Vagina (tissue), 2 donors: ENCODE measurements around the gene MIF. TPM values are rescaled to one million over a fixed set of nuclear protein-coding genes. Genes with fewer than 3 reads are reported as not detected.
"Not testable (repeated sequence)": the region's sequence is repeated elsewhere in the genome, so short reads cannot be mapped to it uniquely, and the experiment has no call there.

Source experiments
- DNase-seq, 2 donors: peaks; one replicate each; pipeline ENCODE4 v3.0.0-alpha.2; 2017; ENCODE audit errors: extremely low spot score in 2 of 2
- H3K27ac ChIP-seq: fragments of 200-600 bp; sonication (generic); one replicate; pipeline ENCODE4 v1.5.1; 2019
- H3K27me3 ChIP-seq: fragments of 200-600 bp; sonication (generic); one replicate; pipeline ENCODE4 v1.5.1; 2019
- H3K36me3 ChIP-seq, 2 donors: fragments of 200-600 bp; sonication (generic); one replicate each; pipeline ENCODE4 v1.5.1; 2017 to 2019
- H3K4me1 ChIP-seq: fragments of 200-600 bp; sonication (generic); one replicate; pipeline ENCODE4 v1.5.1; 2019
- H3K4me3 ChIP-seq, 2 donors: fragments of 200-600 bp; sonication (generic); 1 replicate in 1 of 2; 2 replicates in 1 of 2; pipeline ENCODE4 v1.5.1; 2016 to 2019
- H3K9me3 ChIP-seq: fragments of 200-600 bp; sonication (generic); one replicate; pipeline ENCODE4 v1.5.1; 2019
- POLR2A ChIP-seq, 2 donors: fragments of 450-650 bp; IDR thresholded peaks; one replicate each; pipeline ENCODE4 v1.6.1; 2017; ENCODE audit warnings: antibody characterized with exemption in 2 of 2, mild to moderate bottlenecking in 2 of 2, moderate library complexity in 2 of 2
- POLR2AphosphoS5 ChIP-seq, 2 donors: sonication (generic); formaldehyde crosslinking; IDR thresholded peaks; one replicate each; pipeline ENCODE4 v1.9.0; 2017; ENCODE audit warnings: antibody characterized with exemption in 2 of 2, mild to moderate bottlenecking in 2 of 2, low read depth in 1 of 2; ENCODE audit not compliant: insufficient read depth in 1 of 2
- intact Hi-C: fragments of 100-400 bp; cut with DNase I; formaldehyde crosslinking; loops from one replicate; pipeline ENCODE4 v1.15.1; 2023
- total RNA-seq: library from RNA; depleted of rRNA; stranded (reverse); fragments of >200 nt; gene quantifications from one replicate; pipeline ENCODE4 v1.2.3, GENCODE V29; 2016
- TF ChIP-seq, protein P1 (sequence below), 3 experiments: fragments of 450-650 bp in 2 of 3; fragments of 200-600 bp in 1 of 3; sonication (generic) in 1 of 3; IDR thresholded peaks; one replicate each; pipeline ENCODE4 v1.5.1; 2017 to 2019; ENCODE audit warnings: antibody characterized with exemption in 3 of 3, mild to moderate bottlenecking in 2 of 3, moderate library complexity in 2 of 3

MIF gene
- total RNA-seq, 1 donor from 2014 or later, result 638 TPM

DNA sequence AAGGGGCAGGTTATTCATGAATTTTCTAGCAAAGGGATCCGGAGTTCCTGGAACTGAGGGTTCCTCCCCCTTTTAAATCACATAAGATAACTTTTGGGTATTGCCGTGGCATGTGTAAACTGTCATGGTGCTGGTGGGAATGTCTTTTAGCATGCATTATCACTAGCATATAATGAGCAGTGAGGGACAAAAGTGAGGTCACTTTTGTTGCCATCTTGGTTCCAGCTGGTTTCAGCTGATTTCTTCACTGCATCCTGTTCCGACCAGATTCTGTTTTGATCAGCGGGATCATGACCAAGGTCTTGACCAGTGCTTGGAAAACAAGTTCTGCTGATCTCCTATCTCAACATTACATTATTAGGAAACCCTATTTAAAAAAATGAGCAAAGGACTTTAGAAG lies 7.4 kb downstream of the MIF start:
- intact Hi-C loops, result no loop called here
- DNase-seq, result no peak
- Histone ChIP-seq H3K27ac (no peak overlapping the region), H3K27me3 (no peaks in the 10 kb centered on the region), H3K4me1 (no peaks in the 10 kb centered on the region), H3K36me3 (peaks cover 0 to 12% of the 10 kb centered on the region in 2 donors), H3K4me3 (no peak overlapping the region), H3K9me3 (no peaks in the 10 kb centered on the region)
- TF ChIP-seq POLR2A (IDR thresholded peaks at IDR 0.05), result no peak
- TF ChIP-seq, protein P1, sequence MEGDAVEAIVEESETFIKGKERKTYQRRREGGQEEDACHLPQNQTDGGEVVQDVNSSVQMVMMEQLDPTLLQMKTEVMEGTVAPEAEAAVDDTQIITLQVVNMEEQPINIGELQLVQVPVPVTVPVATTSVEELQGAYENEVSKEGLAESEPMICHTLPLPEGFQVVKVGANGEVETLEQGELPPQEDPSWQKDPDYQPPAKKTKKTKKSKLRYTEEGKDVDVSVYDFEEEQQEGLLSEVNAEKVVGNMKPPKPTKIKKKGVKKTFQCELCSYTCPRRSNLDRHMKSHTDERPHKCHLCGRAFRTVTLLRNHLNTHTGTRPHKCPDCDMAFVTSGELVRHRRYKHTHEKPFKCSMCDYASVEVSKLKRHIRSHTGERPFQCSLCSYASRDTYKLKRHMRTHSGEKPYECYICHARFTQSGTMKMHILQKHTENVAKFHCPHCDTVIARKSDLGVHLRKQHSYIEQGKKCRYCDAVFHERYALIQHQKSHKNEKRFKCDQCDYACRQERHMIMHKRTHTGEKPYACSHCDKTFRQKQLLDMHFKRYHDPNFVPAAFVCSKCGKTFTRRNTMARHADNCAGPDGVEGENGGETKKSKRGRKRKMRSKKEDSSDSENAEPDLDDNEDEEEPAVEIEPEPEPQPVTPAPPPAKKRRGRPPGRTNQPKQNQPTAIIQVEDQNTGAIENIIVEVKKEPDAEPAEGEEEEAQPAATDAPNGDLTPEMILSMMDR (IDR thresholded peaks at IDR 0.05), result no peak

DNA sequence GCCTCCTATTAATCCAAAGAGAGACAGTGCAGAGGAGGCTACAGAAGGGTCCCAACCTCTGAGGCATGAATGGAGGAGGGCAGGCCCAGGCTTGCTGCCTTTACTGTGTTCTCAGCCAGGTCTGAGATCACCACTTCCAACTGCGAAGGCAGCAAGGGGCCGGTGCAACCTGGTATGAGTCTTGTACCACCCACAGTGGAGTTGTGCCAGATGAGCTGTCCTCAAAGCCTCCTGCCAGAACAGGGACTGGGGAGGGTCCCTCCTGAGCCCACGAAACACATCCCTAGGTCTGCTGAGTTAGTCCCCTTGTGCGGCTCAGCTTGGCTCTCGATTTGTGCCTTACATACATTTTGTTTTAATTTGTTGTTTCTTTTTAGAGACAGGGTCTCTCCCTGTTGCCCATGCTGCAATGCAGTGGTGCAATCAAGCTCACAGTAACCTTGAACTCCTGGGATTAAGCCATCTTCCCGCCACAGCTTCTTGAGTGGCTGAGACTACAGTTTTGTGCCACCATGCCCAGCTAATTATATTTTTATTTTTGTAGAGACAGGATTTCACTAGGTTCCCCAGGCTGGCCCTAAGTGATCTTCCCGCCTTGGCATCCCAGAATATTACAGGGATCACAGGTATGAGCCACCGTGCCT lies 9.3 kb downstream of the MIF start:
- TF ChIP-seq POLR2A (IDR thresholded peaks at IDR 0.05) (no peak), POLR2AphosphoS5 (IDR thresholded peaks at IDR 0.05; ENCODE audit: insufficient read depth in 1 of 2, low read depth in 1 of 2) (no peak)
- TF ChIP-seq, protein P1 (IDR thresholded peaks at IDR 0.05), result no peak
- H3K4me1 ChIP-seq, result no peaks in the 10 kb centered on the region
- no peaks in the 10 kb centered on the region for H3K9me3 ChIP-seq
- no peak overlapping the region for H3K4me3 ChIP-seq
- intact Hi-C loops, result no loop called here
- no peak for DNase-seq
- H3K27me3 ChIP-seq, result no peaks in the 10 kb centered on the region
- no peaks in the 10 kb centered on the region for H3K36me3 ChIP-seq
- H3K27ac ChIP-seq, result no peak overlapping the region

DNA sequence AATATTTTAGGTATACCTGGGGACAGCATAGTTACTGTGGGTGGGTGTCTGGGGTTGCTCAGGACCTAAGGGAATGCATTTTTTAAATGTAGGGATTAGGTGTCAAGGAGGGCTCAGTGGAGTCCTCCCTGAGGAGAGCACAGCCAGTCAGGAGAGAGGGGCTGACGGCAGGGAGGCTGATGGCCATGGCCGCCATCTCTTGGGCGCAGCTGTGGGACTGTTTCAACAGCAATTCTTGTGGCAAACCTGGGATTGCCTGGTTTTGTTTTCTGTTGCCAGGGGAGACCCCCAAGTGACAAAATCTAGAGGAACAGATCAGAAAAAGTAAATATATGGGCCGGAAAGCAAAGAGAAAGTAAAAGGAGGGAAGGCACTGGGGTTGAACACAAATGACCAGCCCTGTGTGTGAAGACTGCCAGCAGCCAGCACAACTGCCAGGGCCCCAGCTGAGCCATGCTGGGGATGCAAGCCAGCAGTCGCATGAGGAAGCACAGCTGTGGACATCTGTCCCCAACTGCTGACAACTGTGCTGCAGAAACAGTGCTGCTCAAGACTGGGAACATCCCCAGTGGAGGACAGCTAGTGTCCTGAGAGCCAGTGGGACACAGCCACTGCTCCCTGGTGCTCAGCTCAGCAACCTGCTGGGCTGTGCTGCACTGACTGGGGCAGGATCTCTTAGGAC lies 10.5 kb downstream of the MIF start:
- Histone ChIP-seq H3K36me3 (no peaks in the 10 kb centered on the region), H3K4me3 (no peak overlapping the region), H3K27ac (no peak overlapping the region), H3K9me3 (no peaks in the 10 kb centered on the region), H3K27me3 (no peaks in the 10 kb centered on the region), H3K4me1 (no peaks in the 10 kb centered on the region)
- no peak for TF ChIP-seq POLR2AphosphoS5 (IDR thresholded peaks at IDR 0.05; ENCODE audit: insufficient read depth in 1 of 2, low read depth in 1 of 2)
- TF ChIP-seq, protein P1 (IDR thresholded peaks at IDR 0.05), result no peak
- TF ChIP-seq POLR2A (IDR thresholded peaks at IDR 0.05), result no peak
- DNase-seq, result no peak
- intact Hi-C loops, result no loop called here

DNA sequence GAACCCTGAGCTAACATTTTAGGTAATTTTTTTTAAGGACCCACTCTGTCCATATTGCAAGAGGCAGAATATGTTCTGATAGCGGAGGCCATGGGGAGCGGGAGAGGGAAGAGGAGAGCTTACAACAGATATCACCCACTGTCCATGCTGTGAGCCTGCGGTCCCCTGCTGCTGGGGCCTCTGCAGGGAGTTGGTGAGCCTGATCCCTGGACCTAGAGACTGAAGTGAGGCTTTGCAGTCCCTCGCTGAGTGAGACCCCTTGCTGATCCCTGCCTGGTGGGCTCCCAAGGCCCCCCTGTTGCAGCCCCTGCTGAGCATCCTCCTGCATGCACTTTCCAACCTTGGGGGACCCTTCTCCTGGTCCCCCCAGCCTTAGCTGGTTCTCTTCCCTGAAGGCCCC lies 12.5 kb downstream of the MIF start:
- no peak overlapping the region for H3K4me3 ChIP-seq
- intact Hi-C loops, result no loop called here
- TF ChIP-seq POLR2A (IDR thresholded peaks at IDR 0.05) (no peak), POLR2AphosphoS5 (IDR thresholded peaks at IDR 0.05; ENCODE audit: insufficient read depth in 1 of 2, low read depth in 1 of 2) (no peak)
- TF ChIP-seq, protein P1 (IDR thresholded peaks at IDR 0.05), result no peak
- no peaks in the 10 kb centered on the region for H3K9me3 ChIP-seq
- H3K27ac ChIP-seq, result no peak overlapping the region
- H3K27me3 ChIP-seq, result no peaks in the 10 kb centered on the region
- no peaks in the 10 kb centered on the region for H3K4me1 ChIP-seq
- no peaks in the 10 kb centered on the region for H3K36me3 ChIP-seq
- no peak for DNase-seq

DNA sequence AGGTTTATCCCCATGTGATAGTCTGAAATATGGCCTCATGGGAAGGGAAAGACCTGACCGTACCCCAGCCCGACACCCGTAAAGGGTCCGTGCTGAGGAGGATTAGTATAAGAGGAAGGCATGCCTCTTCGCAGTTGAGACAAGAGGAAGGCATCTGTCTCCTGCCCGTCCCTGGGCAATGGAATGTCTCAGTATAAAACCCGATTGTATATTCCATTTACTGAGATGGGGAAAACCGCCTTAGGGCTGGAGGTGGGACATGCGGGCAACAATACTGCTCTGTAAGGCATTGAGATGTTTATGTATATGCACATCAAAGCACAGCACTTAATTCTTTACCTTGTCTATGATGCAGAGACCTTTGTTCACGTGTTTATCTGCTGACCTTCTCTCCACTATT lies 13.2 kb downstream of the MIF start:
- H3K27me3 ChIP-seq, DNase-seq, H3K36me3 ChIP-seq, H3K27ac ChIP-seq, intact Hi-C loops, H3K9me3 ChIP-seq, H3K4me3 ChIP-seq, H3K4me1 ChIP-seq: not testable (repeated sequence)
